Transverse colon (tissue), 4 donors: ENCODE measurements around the gene TNS1.

Source experiments
- CTCF ChIP-seq, 5 experiments: fragments of 200-600 bp in 3 of 5; fragments of 450-650 bp in 2 of 5; sonication (generic) in 3 of 5; IDR thresholded peaks; 1 replicate in 2 of 5; 2 replicates in 3 of 5; pipeline ENCODE4 v1.5.1; 2016 to 2017; ENCODE audit warnings: antibody characterized with exemption in 5 of 5, inconsistent platforms in 3 of 5, mild to moderate bottlenecking in 2 of 5, moderate library complexity in 1 of 5
- EP300 ChIP-seq: sonication (generic); formaldehyde crosslinking; IDR thresholded peaks from one replicate; pipeline ENCODE4 v1.6.1; 2017; ENCODE audit warnings: antibody characterized with exemption, low read depth
- POLR2AphosphoS5 ChIP-seq, 3 donors: sonication (generic); formaldehyde crosslinking; IDR thresholded peaks; one replicate each; pipeline ENCODE4 v1.6.1; 2016; ENCODE audit warnings: antibody characterized with exemption in 3 of 3

- no peak for TF ChIP-seq CTCF (IDR thresholded peaks at IDR 0.05)
- TF ChIP-seq POLR2AphosphoS5 (IDR thresholded peaks at IDR 0.05): no peak
- TF ChIP-seq EP300: no peak
Observed at GRCh38 chr2:217927601-217928323, 75.0 kb downstream of the TNS1 start.
